DND-41 (cell line): ENCODE data around the gene PAMR1.

Experiments used
- EZH2 ChIP-seq: IDR thresholded peaks from 3 replicates; pipeline ENCODE4 v1.6.1; 2012; ENCODE audit warnings: borderline replicate concordance, low read depth, mild to moderate bottlenecking, moderate library complexity, low read length, inconsistent platforms; ENCODE audit not compliant: severe bottlenecking
- TF ChIP-seq, protein P1 (sequence below): IDR thresholded peaks from 2 replicates; pipeline ENCODE4 v1.5.1; 2012; ENCODE audit warnings: borderline replicate concordance, low read length, moderate library complexity, mild to moderate bottlenecking; ENCODE audit not compliant: poor library complexity, severe bottlenecking; ENCODE audit errors: extremely low read depth

DNA sequence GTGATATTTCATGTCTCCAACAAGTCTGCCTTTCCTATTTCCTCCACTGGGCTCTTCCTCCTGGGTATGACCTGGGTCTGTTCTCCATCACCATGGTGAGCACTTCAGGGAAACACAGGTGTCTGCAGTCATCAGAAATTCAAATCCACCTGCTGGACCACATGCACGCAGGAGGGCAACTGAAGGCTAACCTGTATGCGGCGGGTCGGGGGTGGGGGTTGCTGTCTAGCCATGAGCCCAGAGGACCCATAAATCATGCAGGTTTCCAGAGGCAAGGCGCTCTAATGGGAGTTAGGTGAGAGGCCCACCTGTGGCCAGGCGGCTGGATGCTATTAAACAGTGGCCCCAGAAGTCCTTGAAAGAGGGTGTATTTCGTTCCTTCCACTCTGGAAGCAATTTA, 11.1 kb upstream of the PAMR1 start:
- TF ChIP-seq, protein P1, sequence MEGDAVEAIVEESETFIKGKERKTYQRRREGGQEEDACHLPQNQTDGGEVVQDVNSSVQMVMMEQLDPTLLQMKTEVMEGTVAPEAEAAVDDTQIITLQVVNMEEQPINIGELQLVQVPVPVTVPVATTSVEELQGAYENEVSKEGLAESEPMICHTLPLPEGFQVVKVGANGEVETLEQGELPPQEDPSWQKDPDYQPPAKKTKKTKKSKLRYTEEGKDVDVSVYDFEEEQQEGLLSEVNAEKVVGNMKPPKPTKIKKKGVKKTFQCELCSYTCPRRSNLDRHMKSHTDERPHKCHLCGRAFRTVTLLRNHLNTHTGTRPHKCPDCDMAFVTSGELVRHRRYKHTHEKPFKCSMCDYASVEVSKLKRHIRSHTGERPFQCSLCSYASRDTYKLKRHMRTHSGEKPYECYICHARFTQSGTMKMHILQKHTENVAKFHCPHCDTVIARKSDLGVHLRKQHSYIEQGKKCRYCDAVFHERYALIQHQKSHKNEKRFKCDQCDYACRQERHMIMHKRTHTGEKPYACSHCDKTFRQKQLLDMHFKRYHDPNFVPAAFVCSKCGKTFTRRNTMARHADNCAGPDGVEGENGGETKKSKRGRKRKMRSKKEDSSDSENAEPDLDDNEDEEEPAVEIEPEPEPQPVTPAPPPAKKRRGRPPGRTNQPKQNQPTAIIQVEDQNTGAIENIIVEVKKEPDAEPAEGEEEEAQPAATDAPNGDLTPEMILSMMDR, result no peak
- TF ChIP-seq EZH2, result no peak
